ENCODE results near the gene KCNQ4.

The KCNQ4 gene

GRCh38 chr1:40746344-40747090 lies 37.1 kb upstream of the KCNQ4 start:
- Histone ChIP-seq H2AFZ (ENCODE audit: low read length) (no peak overlapping the region), H3K14ac (ENCODE audit: low read length) (no peak overlapping the region), H3K4me2 (ENCODE audit: insufficient read depth, low read length, poor library complexity, severe bottlenecking) (no peak overlapping the region), H3K4me1 (ENCODE audit: control insufficient read depth in 2 of 2, insufficient read depth in 1 of 2, low read depth in 1 of 2, low read length in 2 of 2) (no peaks in the 10 kb centered on the region), H3K79me1 (ENCODE audit: low read depth, low read length) (peaks cover 3% of the 10 kb centered on the region), H3K27me3 (ENCODE audit: control insufficient read depth in 3 of 3, insufficient read depth in 3 of 3, low read depth in 1 of 3, low read length in 3 of 3) (no peaks in the 10 kb centered on the region), H3K23ac (ENCODE audit: low read depth, low read length, poor library complexity) (no peak overlapping the region), H4K8ac (ENCODE audit: low read depth, low read length) (no peak overlapping the region), H4K91ac (ENCODE audit: low read depth, low read length, poor library complexity) (no peak overlapping the region), H2BK120ac (ENCODE audit: low read depth, low read length) (no peak overlapping the region), H3K4me3 (ENCODE audit: low read length in 2 of 2) (no peak overlapping the region), H3K18ac (ENCODE audit: low read length) (no peak overlapping the region), H2BK15ac (ENCODE audit: low read length) (no peak overlapping the region), H3K27ac (replicated peaks; ENCODE audit: low read length) (no peak overlapping the region), H2BK5ac (ENCODE audit: low read length) (no peak overlapping the region), H3K9ac (ENCODE audit: low read depth, low read length, poor library complexity) (no peak overlapping the region), H2AK5ac (ENCODE audit: low read depth, low read length) (no peak overlapping the region), H3K36me3 (replicated peaks in 1 of 2; ENCODE audit: control insufficient read depth in 2 of 2, insufficient read depth in 2 of 2, low read length in 2 of 2) (peaks cover 18 to 98% of the 10 kb centered on the region in 2 donors), H3K4ac (ENCODE audit: low read length) (no peak overlapping the region), H2BK12ac (ENCODE audit: low read length) (no peak overlapping the region), H3K9me3 (replicated peaks in 1 of 2; ENCODE audit: control insufficient read depth in 2 of 2, insufficient read depth in 1 of 2, low read depth in 1 of 2, low read length in 2 of 2) (no peaks in the 10 kb centered on the region)
- no peak for DNase-seq (ENCODE audit: low spot score)
- WGBS, 2 donors (ENCODE audit: extremely low coverage in 2 of 2, insufficient read length in 2 of 2, insufficient replicate concordance in 1 of 2) = no CpG with 5 or more reads among the region's 2 CpGs

DNA sequence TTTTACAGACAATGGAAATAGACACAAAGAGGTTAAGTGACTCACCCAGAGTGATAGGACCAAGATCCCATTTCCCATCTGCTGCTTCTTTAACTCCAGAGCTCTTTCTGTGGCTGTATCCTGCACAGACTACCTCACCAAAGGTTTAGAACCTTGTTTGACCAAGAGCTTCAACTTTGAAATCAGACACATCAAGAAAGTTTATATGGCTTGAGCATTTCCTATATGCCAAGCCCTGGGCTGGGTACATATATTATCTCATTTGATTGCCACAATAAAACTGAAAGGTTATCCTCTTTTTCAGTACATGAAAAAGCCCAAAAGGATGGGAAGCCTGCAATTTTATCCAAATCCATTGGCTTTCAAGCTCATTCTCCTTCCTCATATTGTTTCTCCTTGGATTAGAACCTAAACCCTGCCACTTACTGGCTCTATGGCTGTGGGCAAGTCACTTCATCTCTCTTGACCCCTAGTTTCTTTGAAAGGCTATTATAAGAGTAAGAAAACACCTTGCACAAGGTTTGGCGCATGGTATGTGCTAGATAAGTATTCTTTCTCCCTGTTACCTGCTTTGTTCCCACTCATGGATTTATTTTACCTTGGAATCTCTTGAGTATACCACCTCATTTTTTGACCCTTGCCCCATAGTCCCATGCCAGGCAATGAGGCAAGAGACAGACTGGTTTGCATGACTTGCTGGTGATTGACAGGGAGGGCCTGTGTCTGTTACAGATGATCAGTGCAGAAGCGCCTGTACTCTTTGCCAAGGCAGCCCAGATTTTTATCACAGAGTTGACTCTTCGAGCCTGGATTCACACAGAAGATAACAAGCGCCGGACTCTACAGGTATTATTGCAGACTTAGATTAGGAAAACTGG lies 34.5 kb upstream of the KCNQ4 start:
- DNase-seq (ENCODE audit: low spot score) = no peak
- no peak overlapping the region for H4K8ac ChIP-seq (ENCODE audit: low read depth, low read length)
- H3K4me2 ChIP-seq (ENCODE audit: insufficient read depth, low read length, poor library complexity, severe bottlenecking) = no peak overlapping the region
- no peaks in the 10 kb centered on the region for H3K79me1 ChIP-seq (ENCODE audit: low read depth, low read length)
- no peaks in the 10 kb centered on the region for H3K9me3 ChIP-seq (replicated peaks in 1 of 2; ENCODE audit: control insufficient read depth in 2 of 2, insufficient read depth in 1 of 2, low read depth in 1 of 2, low read length in 2 of 2)
- H3K4ac ChIP-seq (ENCODE audit: low read length) = no peak overlapping the region
- no CpG with 5 or more reads among the region's 5 CpGs for WGBS, 2 donors (ENCODE audit: extremely low coverage in 2 of 2, insufficient read length in 2 of 2, insufficient replicate concordance in 1 of 2)
- H3K4me3 ChIP-seq (ENCODE audit: low read length in 2 of 2) = no peak overlapping the region
- no peak overlapping the region for H2BK12ac ChIP-seq (ENCODE audit: low read length)
- no peaks in the 10 kb centered on the region for H3K27me3 ChIP-seq (ENCODE audit: control insufficient read depth in 3 of 3, insufficient read depth in 3 of 3, low read depth in 1 of 3, low read length in 3 of 3)
- no peak overlapping the region for H2BK120ac ChIP-seq (ENCODE audit: low read depth, low read length)
- H3K14ac ChIP-seq (ENCODE audit: low read length) = no peak overlapping the region
- no peak overlapping the region for H2BK5ac ChIP-seq (ENCODE audit: low read length)
- H3K27ac ChIP-seq (replicated peaks; ENCODE audit: low read length) = no peak overlapping the region
- H2AFZ ChIP-seq (ENCODE audit: low read length) = no peak overlapping the region
- H4K91ac ChIP-seq (ENCODE audit: low read depth, low read length, poor library complexity) = no peak overlapping the region
- no peak overlapping the region for H3K23ac ChIP-seq (ENCODE audit: low read depth, low read length, poor library complexity)
- H2BK15ac ChIP-seq (ENCODE audit: low read length) = no peak overlapping the region
- no peak overlapping the region for H2AK5ac ChIP-seq (ENCODE audit: low read depth, low read length)
- no peak overlapping the region for H3K18ac ChIP-seq (ENCODE audit: low read length)
- H3K9ac ChIP-seq (ENCODE audit: low read depth, low read length, poor library complexity) = no peak overlapping the region
- no peaks in the 10 kb centered on the region for H3K4me1 ChIP-seq (ENCODE audit: control insufficient read depth in 2 of 2, insufficient read depth in 1 of 2, low read depth in 1 of 2, low read length in 2 of 2)
- peaks cover 23 to 98% of the 10 kb centered on the region in 2 donors for H3K36me3 ChIP-seq (replicated peaks in 1 of 2; ENCODE audit: control insufficient read depth in 2 of 2, insufficient read depth in 2 of 2, low read length in 2 of 2)

DNA sequence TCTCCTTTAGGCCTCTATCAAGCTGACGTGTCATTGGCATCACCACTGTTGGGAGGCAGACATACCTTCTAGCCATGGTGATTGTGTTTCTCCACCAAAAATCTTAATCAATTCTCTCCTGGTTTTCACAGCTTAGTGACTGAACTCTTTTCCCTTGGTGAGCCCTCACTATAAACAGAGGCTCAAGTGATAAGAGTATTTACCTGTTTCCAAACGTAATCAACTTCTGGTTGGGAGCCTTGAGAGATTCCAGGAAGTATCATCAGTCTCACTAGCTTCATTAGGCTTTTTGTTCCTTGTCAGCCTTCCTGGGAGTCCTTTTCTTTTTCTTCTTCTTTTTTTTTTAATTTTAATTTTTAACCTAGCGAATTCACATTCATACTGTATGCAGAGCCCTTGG lies 33.8 kb upstream of the KCNQ4 start:
- H3K27ac ChIP-seq (replicated peaks; ENCODE audit: low read length) = no peak overlapping the region

DNA sequence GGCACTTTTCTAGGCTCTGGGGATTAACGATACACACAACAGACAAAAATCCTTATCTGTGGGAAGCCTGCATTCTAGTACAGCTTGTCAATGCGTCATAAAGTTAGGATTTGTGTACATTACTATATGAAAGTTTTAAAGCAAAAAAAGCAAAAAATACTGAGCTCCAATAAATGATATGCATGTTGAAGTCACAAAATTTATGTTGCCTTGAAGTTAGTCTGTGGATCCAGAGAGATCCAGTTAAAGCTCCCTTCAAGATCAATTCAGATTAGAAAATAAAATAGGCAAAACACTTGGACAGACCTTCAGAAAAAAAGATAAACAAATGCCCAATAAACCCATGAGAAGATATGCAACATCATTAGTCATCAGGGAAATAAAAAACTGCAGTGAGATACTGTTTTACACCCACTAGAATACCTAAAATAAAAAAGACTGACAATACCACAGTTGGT lies 33.1 kb upstream of the KCNQ4 start:
- H2BK5ac ChIP-seq (ENCODE audit: low read length) = no peak overlapping the region
- H4K91ac ChIP-seq (ENCODE audit: low read depth, low read length, poor library complexity) = no peak overlapping the region
- no peak overlapping the region for H3K14ac ChIP-seq (ENCODE audit: low read length)
- no peaks in the 10 kb centered on the region for H3K27me3 ChIP-seq (ENCODE audit: control insufficient read depth in 3 of 3, insufficient read depth in 3 of 3, low read depth in 1 of 3, low read length in 3 of 3)
- no peak overlapping the region for H2BK120ac ChIP-seq (ENCODE audit: low read depth, low read length)
- no peak overlapping the region for H3K27ac ChIP-seq (replicated peaks; ENCODE audit: low read length)
- H3K36me3 ChIP-seq (replicated peaks in 1 of 2; ENCODE audit: control insufficient read depth in 2 of 2, insufficient read depth in 2 of 2, low read length in 2 of 2) = peaks cover 33 to 98% of the 10 kb centered on the region in 2 donors
- H3K4me2 ChIP-seq (ENCODE audit: insufficient read depth, low read length, poor library complexity, severe bottlenecking) = no peak overlapping the region
- no peak for DNase-seq (ENCODE audit: low spot score)
- no peaks in the 10 kb centered on the region for H3K9me3 ChIP-seq (replicated peaks in 1 of 2; ENCODE audit: control insufficient read depth in 2 of 2, insufficient read depth in 1 of 2, low read depth in 1 of 2, low read length in 2 of 2)
- H4K8ac ChIP-seq (ENCODE audit: low read depth, low read length) = no peak overlapping the region
- H2BK15ac ChIP-seq (ENCODE audit: low read length) = no peak overlapping the region
- H2BK12ac ChIP-seq (ENCODE audit: low read length) = no peak overlapping the region
- H3K4me1 ChIP-seq (ENCODE audit: control insufficient read depth in 2 of 2, insufficient read depth in 1 of 2, low read depth in 1 of 2, low read length in 2 of 2) = no peaks in the 10 kb centered on the region
- H3K79me1 ChIP-seq (ENCODE audit: low read depth, low read length) = no peaks in the 10 kb centered on the region
- H3K4ac ChIP-seq (ENCODE audit: low read length) = no peak overlapping the region
- no peak overlapping the region for H2AK5ac ChIP-seq (ENCODE audit: low read depth, low read length)
- H2AFZ ChIP-seq (ENCODE audit: low read length) = no peak overlapping the region
- no CpG with 5 or more reads among the region's 2 CpGs for WGBS, 2 donors (ENCODE audit: extremely low coverage in 2 of 2, insufficient read length in 2 of 2, insufficient replicate concordance in 1 of 2)
- no peak overlapping the region for H3K18ac ChIP-seq (ENCODE audit: low read length)
- H3K23ac ChIP-seq (ENCODE audit: low read depth, low read length, poor library complexity) = no peak overlapping the region
- H3K4me3 ChIP-seq (ENCODE audit: low read length in 2 of 2) = no peak overlapping the region
- H3K9ac ChIP-seq (ENCODE audit: low read depth, low read length, poor library complexity) = no peak overlapping the region

More for the DNA sequence above, 33.8 kb upstream of the KCNQ4 start:
- no peaks in the 10 kb centered on the region for H3K27me3 ChIP-seq (ENCODE audit: control insufficient read depth in 3 of 3, insufficient read depth in 3 of 3, low read depth in 1 of 3, low read length in 3 of 3)
- no peak overlapping the region for H2BK120ac ChIP-seq (ENCODE audit: low read depth, low read length)
- no peak overlapping the region for H2BK15ac ChIP-seq (ENCODE audit: low read length)
- H3K9ac ChIP-seq (ENCODE audit: low read depth, low read length, poor library complexity) = no peak overlapping the region
- no peak overlapping the region for H2AK5ac ChIP-seq (ENCODE audit: low read depth, low read length)
- H3K4me3 ChIP-seq (ENCODE audit: low read length in 2 of 2) = no peak overlapping the region
- H3K4me2 ChIP-seq (ENCODE audit: insufficient read depth, low read length, poor library complexity, severe bottlenecking) = no peak overlapping the region
- no peak overlapping the region for H3K14ac ChIP-seq (ENCODE audit: low read length)
- no peak overlapping the region for H2AFZ ChIP-seq (ENCODE audit: low read length)
- H3K4me1 ChIP-seq (ENCODE audit: control insufficient read depth in 2 of 2, insufficient read depth in 1 of 2, low read depth in 1 of 2, low read length in 2 of 2) = no peaks in the 10 kb centered on the region
- H4K8ac ChIP-seq (ENCODE audit: low read depth, low read length) = no peak overlapping the region
- no peak for DNase-seq (ENCODE audit: low spot score)
- peaks cover 27 to 98% of the 10 kb centered on the region in 2 donors for H3K36me3 ChIP-seq (replicated peaks in 1 of 2; ENCODE audit: control insufficient read depth in 2 of 2, insufficient read depth in 2 of 2, low read length in 2 of 2)
- no peak overlapping the region for H3K18ac ChIP-seq (ENCODE audit: low read length)
- no peaks in the 10 kb centered on the region for H3K79me1 ChIP-seq (ENCODE audit: low read depth, low read length)
- H3K4ac ChIP-seq (ENCODE audit: low read length) = no peak overlapping the region
- H4K91ac ChIP-seq (ENCODE audit: low read depth, low read length, poor library complexity) = no peak overlapping the region
- no peak overlapping the region for H2BK5ac ChIP-seq (ENCODE audit: low read length)
- no peak overlapping the region for H3K23ac ChIP-seq (ENCODE audit: low read depth, low read length, poor library complexity)
- H3K9me3 ChIP-seq (replicated peaks in 1 of 2; ENCODE audit: control insufficient read depth in 2 of 2, insufficient read depth in 1 of 2, low read depth in 1 of 2, low read length in 2 of 2) = no peaks in the 10 kb centered on the region
- WGBS, 2 donors (ENCODE audit: extremely low coverage in 2 of 2, insufficient read length in 2 of 2, insufficient replicate concordance in 1 of 2) = no CpG with 5 or more reads among the region's 3 CpGs
- H2BK12ac ChIP-seq (ENCODE audit: low read length) = no peak overlapping the region

Measured in neuronal stem cell (in vitro differentiated cells).